Ovary (tissue), 9 donors: Measurements from ENCODE around the gene PNPO. TPM values are rescaled to one million over a fixed set of nuclear protein-coding genes. Genes with fewer than 3 reads are reported as not detected.

Experiments used
- DNase-seq, 5 donors: peaks; one replicate each; pipeline ENCODE4 v3.0.0-alpha.2; 2019 to 2020
- H3K27ac ChIP-seq, 2 donors: fragments of 200-600 bp; one replicate each; pipeline versions ENCODE4 v1.5.1 to v1.8.0; 2019 to 2022
- H3K27me3 ChIP-seq: fragments of 200-600 bp; one replicate; pipeline ENCODE4 v1.8.0; 2022
- H3K36me3 ChIP-seq: fragments of 200-600 bp; sonication (generic); one replicate; pipeline ENCODE4 v1.5.1; 2019
- H3K4me1 ChIP-seq: one replicate; pipeline ENCODE4 v1.8.1; 2013; ENCODE audit warnings: mild to moderate bottlenecking, moderate library complexity; ENCODE audit not compliant: insufficient read depth
- H3K4me3 ChIP-seq: fragments of 200-600 bp; sonication (generic); one replicate; pipeline ENCODE4 v1.5.1; 2017
- H3K9me3 ChIP-seq, 2 donors: fragments of 200-600 bp in 1 of 2; sonication (generic) in 1 of 2; one replicate each; pipeline versions ENCODE4 v1.5.1 to v1.8.1; 2013 to 2019; ENCODE audit warnings: mild to moderate bottlenecking in 1 of 2, moderate library complexity in 1 of 2
- CTCF ChIP-seq, 3 donors: fragments of 450-650 bp in 2 of 3; fragments of 200-600 bp in 1 of 3; IDR thresholded peaks; one replicate each; pipeline versions ENCODE4 v1.5.1 to v1.8.0; 2016 to 2022; ENCODE audit warnings: antibody characterized with exemption in 3 of 3, mild to moderate bottlenecking in 1 of 3
- EP300 ChIP-seq: sonication (generic); formaldehyde crosslinking; IDR thresholded peaks from one replicate; pipeline ENCODE4 v1.6.1; 2017; ENCODE audit warnings: antibody characterized with exemption
- POLR2A ChIP-seq: fragments of 450-650 bp; IDR thresholded peaks from one replicate; pipeline ENCODE4 v1.6.1; 2017; ENCODE audit warnings: antibody characterized with exemption, mild to moderate bottlenecking, moderate library complexity
- WGBS, 3 donors: extraction: QIAGEN DNeasy Blood & Tissue Kit in 1 of 3; methylation state at CpG; one replicate each; pipeline versions ENCODE4 v1.1.5 to v1.1.7; 2013 to 2017; 5-methylcytosine and 5-hydroxymethylcytosine counted together
- intact Hi-C, 4 donors: fragments of 100-400 bp; cut with DNase I; formaldehyde crosslinking; loops; one replicate each; pipeline versions ENCODE4 v1.11.0 to v1.15.1; 2022 to 2023
- polyA plus RNA-seq, 2 donors: library from polyadenylated mRNA; stranded (reverse); fragments of 200-250 nt in 1 of 2; fragments of 350-450 nt in 1 of 2; fragmentation: Illumina TruSeq in 1 of 2; extraction: RNeasy Lipid Tissue Mini Kit (QIAGEN cat#74804) in 1 of 2; gene quantifications; one replicate each; pipeline ENCODE4 v1.2.3, GENCODE V29; 2013 to 2014
- total RNA-seq, 7 donors: library from RNA; depleted of rRNA in 2 of 7; stranded (reverse); fragments of >200 nt in 2 of 7; fragmentation: NEBNext Ultra II Directional in 3 of 7; extraction: Animal tissue kit (Norgen Biotek cat#: 25700) in 3 of 7; gene quantifications; one replicate each; pipeline versions ENCODE4 v1.1.0 to v1.2.4, GENCODE V29; 2016 to 2023
- donor health status: DM: no; HTN: no; CAD: no; lungs with moderate emphysema.
- donor health status: DM: no; HTN: no; CAD: no.
- donor health status: Bipolar disorder and iron deficiency.
- donor health status: DM: yes; HTN: yes; CAD: no.
- donor health status: DM: no; HTN: no; CAD: no.
- donor health status: DM: yes; HTN: yes; CAD: no.

PNPO gene
- total and polyA plus RNA-seq, 9 donors = 6.1 to 32.4 (median 21.8) TPM

GRCh38 chr17:47906443-47906842 is 34.9 kb upstream of the PNPO start:
- 81 to 91% (median 85%) methylated on average over 3 of the region's 3 CpGs for WGBS, 3 donors
- H3K9me3 ChIP-seq = no peaks in the 10 kb centered on the region
- intact Hi-C loops = no loop called here
- peak overlapping the region in 1 of 2 donors; percentile 64 for H3K27ac ChIP-seq
- H3K4me3 ChIP-seq = no peak overlapping the region
- H3K27me3 ChIP-seq = no peaks in the 10 kb centered on the region
- no peaks in the 10 kb centered on the region for H3K36me3 ChIP-seq
- TF ChIP-seq POLR2A = no peak
- no peak for TF ChIP-seq EP300
- TF ChIP-seq CTCF (IDR thresholded peaks at IDR 0.05) = no peak
- H3K4me1 ChIP-seq = peaks cover 22% of the 10 kb centered on the region
- DNase-seq = peak in 1 of 5 donors; percentile 31

- TF ChIP-seq EP300 = no peak
- no peak for TF ChIP-seq POLR2A
- no peak for TF ChIP-seq CTCF (IDR thresholded peaks at IDR 0.05)
- Histone ChIP-seq H3K36me3 (no peaks in the 10 kb centered on the region), H3K4me3 (no peak overlapping the region), H3K27me3 (no peaks in the 10 kb centered on the region), H3K9me3 (no peaks in the 10 kb centered on the region), H3K27ac (no peak overlapping the region), H3K4me1 (peaks cover 22% of the 10 kb centered on the region)
- DNase-seq = no peak
- intact Hi-C loops = no loop called here
- WGBS, 3 donors = 74 to 84% (median 75%) methylated on average over 8 of the region's 8 CpGs
Measured at GRCh38 chr17:47907932-47908562, 33.3 kb upstream of the PNPO start.

GRCh38 chr17:47913050-47913449 is 28.3 kb upstream of the PNPO start:
- 93 to 98% (median 96%) methylated on average over 2 of the region's 2 CpGs for whole genome bisulfite sequencing, 3 donors
- H3K4me1 ChIP-seq = peaks cover 6% of the 10 kb centered on the region

GRCh38 chr17:47914306-47914948 is 26.9 kb upstream of the PNPO start:
- Histone ChIP-seq H3K4me3 (no peak overlapping the region), H3K27ac (no peak overlapping the region), H3K27me3 (no peaks in the 10 kb centered on the region), H3K4me1 (peaks cover 3% of the 10 kb centered on the region), H3K9me3 (no peaks in the 10 kb centered on the region), H3K36me3 (no peaks in the 10 kb centered on the region)
- DNase-seq = no peak
- TF ChIP-seq EP300 (no peak), CTCF (IDR thresholded peaks at IDR 0.05) (no peak), POLR2A (no peak)
- intact Hi-C loops = no loop called here
- WGBS, 3 donors = 63 to 71% (median 70%) methylated on average over 4 of the region's 4 CpGs

More at GRCh38 chr17:47913050-47913449, 28.3 kb upstream of the PNPO start:
- Histone ChIP-seq H3K27me3 (no peaks in the 10 kb centered on the region), H3K9me3 (no peaks in the 10 kb centered on the region), H3K36me3 (no peaks in the 10 kb centered on the region), H3K4me3 (no peak overlapping the region), H3K27ac (no peak overlapping the region)
- intact Hi-C loops = no loop called here
- no peak for DNase-seq
- TF ChIP-seq POLR2A = no peak
- TF ChIP-seq EP300 = no peak
- TF ChIP-seq CTCF (IDR thresholded peaks at IDR 0.05) = no peak
